Panc1 (cell line): ENCODE results near the gene HTT-AS. TPM values are rescaled to one million over a fixed set of nuclear protein-coding genes. Genes with fewer than 3 reads are reported as not detected.
"Not testable (repeated sequence)": the region's sequence is repeated elsewhere in the genome, so short reads cannot be mapped to it uniquely, and the experiment has no call there.

ENCODE experiments used
- ATAC-seq: fragments of 200-7000 bp; cut with Tn5 transposase; 2 replicates; pipeline ENCODE4 v1.9.1; 2020; ENCODE audit warnings: mild to moderate bottlenecking, moderate library complexity
- BruUV-seq: library from RNA; stranded (reverse); fragments of 400-500 nt; replicated peaks from 2 replicates; lab custom pipeline; 2021; lab: Mats Ljungman, UMichigan
- CTCF ChIA-PET: fragments of 300-600 bp; sonication (Branson Sonifier 250); formaldehyde crosslinking; loops from one replicate; lab custom pipeline; 2022; ENCODE audit warnings: antibody characterized with exemption; lab: Charles Lee
- POLR2A ChIA-PET: fragments of 300-600 bp; sonication (Branson Sonifier 250); formaldehyde crosslinking; loops from one replicate; lab custom pipeline; 2022; ENCODE audit warnings: antibody characterized with exemption; lab: Charles Lee
- DNase-seq: peaks from one replicate; pipeline ENCODE4 v3.0.0-alpha.2; 2010; ENCODE audit warnings: low read depth, low spot score
- H3K27ac ChIP-seq: 2 replicates; pipeline ENCODE4 v1.5.1; 2011; ENCODE audit warnings: mild to moderate bottlenecking, low read length, inconsistent platforms
- H3K27me3 ChIP-seq: fragments of 200-500 bp; sonication (Bioruptor generic); 2 replicates; pipeline ENCODE4 v1.6.0; 2014; ENCODE audit warnings: low read length, inconsistent platforms; ENCODE audit not compliant: control insufficient read depth, insufficient read depth
- H3K36me3 ChIP-seq: fragments of 200-500 bp; sonication (Bioruptor generic); 2 replicates; pipeline ENCODE4 v1.5.1; 2014; ENCODE audit warnings: inconsistent platforms, mild to moderate bottlenecking, low read length, moderate library complexity; ENCODE audit not compliant: control insufficient read depth, insufficient read depth
- H3K4me1 ChIP-seq: 2 replicates; pipeline ENCODE4 v1.5.1; 2011; ENCODE audit warnings: inconsistent platforms, mild to moderate bottlenecking, low read length, moderate library complexity; ENCODE audit not compliant: control insufficient read depth, insufficient read depth
- H3K4me3 ChIP-seq, 2 experiments: 2 replicates each; pipeline ENCODE4 v1.5.1; 2011 to 2012; ENCODE audit warnings: low read depth in 2 of 2, low read length in 2 of 2, mild to moderate bottlenecking in 2 of 2, inconsistent platforms in 1 of 2, moderate library complexity in 1 of 2
- H3K9me3 ChIP-seq: fragments of 200-500 bp; sonication (Bioruptor generic); 2 replicates; pipeline ENCODE4 v1.5.1; 2014; ENCODE audit warnings: low read depth, mild to moderate bottlenecking, inconsistent platforms, low read length, moderate library complexity; ENCODE audit not compliant: control insufficient read depth, insufficient read depth
- POLR2AphosphoS5 ChIP-seq: IDR thresholded peaks from 2 replicates; pipeline ENCODE4 v1.6.1; 2012; ENCODE audit warnings: mild to moderate bottlenecking, low read depth, low read length, moderate library complexity
- SIN3A ChIP-seq: IDR thresholded peaks from 2 replicates; pipeline ENCODE4 v1.6.1; 2012; ENCODE audit warnings: low read depth, mild to moderate bottlenecking, low read length, moderate library complexity, borderline replicate concordance; ENCODE audit not compliant: insufficient read depth
- TCF7L2 ChIP-seq: IDR thresholded peaks from 2 replicates; pipeline ENCODE4 v1.6.1; 2011; ENCODE audit warnings: mild to moderate bottlenecking, low read depth, low read length, inconsistent platforms
- in situ Hi-C: cut with HindIII; loops from 2 replicates; pipeline ENCODE4 v1.10.0; 2016; ENCODE audit warnings: low sequenced_read_pairs, low pct_unique_long_range_greater_than_20kb
- intact Hi-C: fragments of 100-400 bp; cut with micrococcal nuclease; formaldehyde crosslinking; loops from one replicate; pipeline ENCODE4 v1.10.0; 2022; ENCODE audit not compliant: unreplicated experiment
- total RNA-seq: library from RNA; stranded (reverse); gene quantifications from one replicate; pipeline ENCODE4 v1.2.1, GENCODE V29; 2021; ENCODE audit not compliant: unreplicated experiment
- TF ChIP-seq, protein P1 (sequence below): fragments of 450-650 bp; IDR thresholded peaks from 2 replicates; pipeline ENCODE4 v1.5.1; 2017; ENCODE audit warnings: mild to moderate bottlenecking
- TF ChIP-seq, protein P2 (sequence below), 2 experiments: IDR thresholded peaks; 2 replicates each; pipeline ENCODE4 v1.6.1; 2011 to 2012; ENCODE audit warnings: low read depth in 2 of 2, control low read depth in 1 of 2, low read length in 1 of 2, mild to moderate bottlenecking in 1 of 2, moderate library complexity in 1 of 2; ENCODE audit not compliant: insufficient read depth in 1 of 2

The HTT-AS gene
- total RNA-seq, 1 experiment from 2014 or later: not detected

DNA sequence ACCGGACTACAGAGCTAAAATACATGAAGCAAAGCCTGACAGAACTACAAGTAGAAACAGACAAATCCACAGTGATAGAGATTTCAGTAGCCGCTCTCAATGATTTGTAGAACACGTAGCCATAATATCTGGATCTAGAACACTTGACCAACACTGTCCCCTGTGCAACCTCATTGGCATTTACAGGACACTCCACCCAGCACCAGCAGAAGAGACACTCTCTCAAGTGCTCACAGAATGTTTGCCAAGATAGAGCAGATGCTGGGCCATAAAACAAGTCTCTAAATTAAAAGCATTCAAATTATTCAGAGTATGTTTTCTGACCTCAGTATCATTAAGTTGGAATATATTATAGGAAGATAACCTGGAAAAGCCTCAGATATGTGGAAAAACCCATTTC is 21.9 kb upstream of the HTT-AS start:
- intact Hi-C loops: no loop called here
- H3K4me3 ChIP-seq: no peak overlapping the region
- in situ Hi-C loops: no loop called here

DNA sequence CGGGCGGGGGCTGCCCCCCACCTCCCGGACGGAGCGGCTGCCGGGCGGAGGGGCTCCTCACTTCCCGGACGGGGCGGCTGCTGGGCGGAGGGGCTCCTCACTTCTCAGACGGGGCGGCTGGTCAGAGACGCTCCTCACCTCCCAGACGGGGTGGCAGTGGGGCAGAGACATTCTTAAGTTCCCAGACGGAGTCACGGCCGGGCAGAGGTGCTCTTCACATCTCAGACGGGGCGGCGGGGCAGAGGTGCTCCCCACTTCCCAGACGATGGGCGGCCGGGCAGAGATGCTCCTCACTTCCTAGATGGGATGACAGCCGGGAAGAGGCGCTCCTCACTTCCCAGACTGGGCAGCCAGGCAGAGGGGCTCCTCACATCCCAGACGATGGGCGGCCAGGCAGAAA is 20.4 kb upstream of the HTT-AS start:
- BruUV-seq, H3K36me3 ChIP-seq, ATAC-seq, H3K9me3 ChIP-seq, H3K4me3 ChIP-seq, DNase-seq, in situ Hi-C loops, H3K4me1 ChIP-seq, H3K27ac ChIP-seq, POLR2A ChIA-PET, intact Hi-C loops, H3K27me3 ChIP-seq, CTCF ChIA-PET: not testable (repeated sequence)

More for the DNA sequence above, 21.9 kb upstream of the HTT-AS start:
- no peak for DNase-seq
- POLR2A ChIA-PET: no interaction called here
- CTCF ChIA-PET: no interaction called here
- TF ChIP-seq TCF7L2 (no peak), SIN3A (no peak), POLR2AphosphoS5 (no peak)
- TF ChIP-seq, protein P1, sequence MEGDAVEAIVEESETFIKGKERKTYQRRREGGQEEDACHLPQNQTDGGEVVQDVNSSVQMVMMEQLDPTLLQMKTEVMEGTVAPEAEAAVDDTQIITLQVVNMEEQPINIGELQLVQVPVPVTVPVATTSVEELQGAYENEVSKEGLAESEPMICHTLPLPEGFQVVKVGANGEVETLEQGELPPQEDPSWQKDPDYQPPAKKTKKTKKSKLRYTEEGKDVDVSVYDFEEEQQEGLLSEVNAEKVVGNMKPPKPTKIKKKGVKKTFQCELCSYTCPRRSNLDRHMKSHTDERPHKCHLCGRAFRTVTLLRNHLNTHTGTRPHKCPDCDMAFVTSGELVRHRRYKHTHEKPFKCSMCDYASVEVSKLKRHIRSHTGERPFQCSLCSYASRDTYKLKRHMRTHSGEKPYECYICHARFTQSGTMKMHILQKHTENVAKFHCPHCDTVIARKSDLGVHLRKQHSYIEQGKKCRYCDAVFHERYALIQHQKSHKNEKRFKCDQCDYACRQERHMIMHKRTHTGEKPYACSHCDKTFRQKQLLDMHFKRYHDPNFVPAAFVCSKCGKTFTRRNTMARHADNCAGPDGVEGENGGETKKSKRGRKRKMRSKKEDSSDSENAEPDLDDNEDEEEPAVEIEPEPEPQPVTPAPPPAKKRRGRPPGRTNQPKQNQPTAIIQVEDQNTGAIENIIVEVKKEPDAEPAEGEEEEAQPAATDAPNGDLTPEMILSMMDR: no peak
- TF ChIP-seq, protein P2, sequence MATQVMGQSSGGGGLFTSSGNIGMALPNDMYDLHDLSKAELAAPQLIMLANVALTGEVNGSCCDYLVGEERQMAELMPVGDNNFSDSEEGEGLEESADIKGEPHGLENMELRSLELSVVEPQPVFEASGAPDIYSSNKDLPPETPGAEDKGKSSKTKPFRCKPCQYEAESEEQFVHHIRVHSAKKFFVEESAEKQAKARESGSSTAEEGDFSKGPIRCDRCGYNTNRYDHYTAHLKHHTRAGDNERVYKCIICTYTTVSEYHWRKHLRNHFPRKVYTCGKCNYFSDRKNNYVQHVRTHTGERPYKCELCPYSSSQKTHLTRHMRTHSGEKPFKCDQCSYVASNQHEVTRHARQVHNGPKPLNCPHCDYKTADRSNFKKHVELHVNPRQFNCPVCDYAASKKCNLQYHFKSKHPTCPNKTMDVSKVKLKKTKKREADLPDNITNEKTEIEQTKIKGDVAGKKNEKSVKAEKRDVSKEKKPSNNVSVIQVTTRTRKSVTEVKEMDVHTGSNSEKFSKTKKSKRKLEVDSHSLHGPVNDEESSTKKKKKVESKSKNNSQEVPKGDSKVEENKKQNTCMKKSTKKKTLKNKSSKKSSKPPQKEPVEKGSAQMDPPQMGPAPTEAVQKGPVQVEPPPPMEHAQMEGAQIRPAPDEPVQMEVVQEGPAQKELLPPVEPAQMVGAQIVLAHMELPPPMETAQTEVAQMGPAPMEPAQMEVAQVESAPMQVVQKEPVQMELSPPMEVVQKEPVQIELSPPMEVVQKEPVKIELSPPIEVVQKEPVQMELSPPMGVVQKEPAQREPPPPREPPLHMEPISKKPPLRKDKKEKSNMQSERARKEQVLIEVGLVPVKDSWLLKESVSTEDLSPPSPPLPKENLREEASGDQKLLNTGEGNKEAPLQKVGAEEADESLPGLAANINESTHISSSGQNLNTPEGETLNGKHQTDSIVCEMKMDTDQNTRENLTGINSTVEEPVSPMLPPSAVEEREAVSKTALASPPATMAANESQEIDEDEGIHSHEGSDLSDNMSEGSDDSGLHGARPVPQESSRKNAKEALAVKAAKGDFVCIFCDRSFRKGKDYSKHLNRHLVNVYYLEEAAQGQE (IDR thresholded peaks at IDR 0.05; ENCODE audit: insufficient read depth in 1 of 2, low read depth in 2 of 2, low read length in 1 of 2): no peak
- Histone ChIP-seq H3K27me3 (no peaks in the 10 kb centered on the region), H3K4me1 (no peaks in the 10 kb centered on the region), H3K36me3 (no peaks in the 10 kb centered on the region; the same call in 1 of the 2 replicates), H3K27ac (no peak overlapping the region), H3K9me3 (no peaks in the 10 kb centered on the region)
- no TSS peak for BruUV-seq
- no peak for ATAC-seq

DNA sequence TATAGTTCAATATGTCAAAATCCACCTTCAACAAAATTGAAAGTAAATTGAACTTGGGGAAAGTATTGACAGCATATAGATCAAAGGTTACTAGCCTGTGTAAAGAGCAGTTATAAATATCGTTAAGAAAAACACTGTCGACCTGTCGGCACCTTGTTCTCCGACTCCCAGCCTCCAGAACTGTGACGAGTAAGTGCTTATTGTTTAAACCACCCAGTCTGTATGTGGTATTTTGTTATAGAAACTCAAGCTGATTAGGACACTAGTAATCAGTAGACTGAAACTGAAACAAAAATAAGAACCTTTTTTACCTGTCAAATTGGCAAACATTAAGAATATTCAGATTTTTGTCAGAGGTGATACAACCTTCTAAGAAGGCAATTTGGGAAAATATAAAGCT is 17.1 kb upstream of the HTT-AS start:
- no peak for TF ChIP-seq TCF7L2
- TF ChIP-seq, protein P1: no peak
- TF ChIP-seq POLR2AphosphoS5: no peak
- TF ChIP-seq, protein P2 (IDR thresholded peaks at IDR 0.05; ENCODE audit: insufficient read depth in 1 of 2, low read depth in 2 of 2, low read length in 1 of 2): no peak
- TF ChIP-seq SIN3A: no peak
- no TSS peak for BruUV-seq
- DNase-seq: no peak
- in situ Hi-C loops (no loop called here), intact Hi-C loops (no loop called here)
- ATAC-seq: no peak
- H3K4me3 ChIP-seq: no peak overlapping the region
- H3K27me3 ChIP-seq: no peaks in the 10 kb centered on the region
- CTCF ChIA-PET: no interaction called here
- POLR2A ChIA-PET: no interaction called here
- no peak overlapping the region for H3K27ac ChIP-seq
- no peaks in the 10 kb centered on the region for H3K9me3 ChIP-seq
- H3K4me1 ChIP-seq: no peaks in the 10 kb centered on the region
- H3K36me3 ChIP-seq: no peaks in the 10 kb centered on the region; the same call in 1 of the 2 replicates
